HG03457 (cell line): Measurements from ENCODE around the gene GJB6.
A peak's percentile ranks its signal among the peaks of the same experiment; 100 is the strongest.
"Not testable (repeated sequence)": the region's sequence is repeated elsewhere in the genome, so short reads cannot be mapped to it uniquely, and the experiment has no call there.

Experiments used
- ATAC-seq: cut with Tn5 transposase; IDR thresholded peaks from one replicate; pipeline ENCODE4 v1.9.1; 2021; ENCODE audit warnings: moderate number of reproducible peaks; ENCODE audit not compliant: unreplicated experiment

The GJB6 gene

GRCh38 chr13:20231839-20232555, at the start of gene GJB6:
GJB6 (minus strand) TSS chr13:20232319; CDS start chr13:20223480, 8,839 bp downstream.
- no peak for ATAC-seq

- ATAC-seq, result not testable (repeated sequence)
Observed at GRCh38 chr13:20276901-20277300, 44.8 kb upstream of the GJB6 start.

- ATAC-seq, result no peak
Observed at GRCh38 chr13:20274466-20274865, 42.3 kb upstream of the GJB6 start.

- ATAC-seq, result no peak
Observed at GRCh38 chr13:20272588-20273171, 40.6 kb upstream of the GJB6 start.

- no peak for ATAC-seq
Observed at GRCh38 chr13:20272104-20272503, 40.0 kb upstream of the GJB6 start.

GRCh38 chr13:20271441-20271840, 39.3 kb upstream of the GJB6 start:
- ATAC-seq, result no peak

- ATAC-seq, result no peak
Observed at GRCh38 chr13:20270163-20270865, 38.2 kb upstream of the GJB6 start.

- ATAC-seq, result peak; percentile 99
Observed at GRCh38 chr13:20264271-20265018, 32.3 kb upstream of the GJB6 start.

GRCh38 chr13:20263393-20264044, 31.4 kb upstream of the GJB6 start:
- no peak for ATAC-seq

GRCh38 chr13:20258963-20259288, 26.8 kb upstream of the GJB6 start:
- no peak for ATAC-seq

GRCh38 chr13:20258208-20258962, 26.3 kb upstream of the GJB6 start:
- no peak for ATAC-seq

- no peak for ATAC-seq
Observed at GRCh38 chr13:20254076-20254475, 22.0 kb upstream of the GJB6 start.

- no peak for ATAC-seq
Observed at GRCh38 chr13:20249913-20250312, 17.8 kb upstream of the GJB6 start.

GRCh38 chr13:20247963-20248362, 15.8 kb upstream of the GJB6 start:
- no peak for ATAC-seq

GRCh38 chr13:20247403-20247802, 15.3 kb upstream of the GJB6 start:
- no peak for ATAC-seq

GRCh38 chr13:20241593-20241992, 9.5 kb upstream of the GJB6 start:
- no peak for ATAC-seq

GRCh38 chr13:20239748-20240147, 7.6 kb upstream of the GJB6 start:
- no peak for ATAC-seq

- no peak for ATAC-seq
Observed at GRCh38 chr13:20232556-20233277, 598 bp upstream of the GJB6 start.

- ATAC-seq, result no peak
Observed at GRCh38 chr13:20230913-20231838, 943 bp downstream of the GJB6 start.
